HEK293 (cell line): ENCODE measurements around the gene CNTN4.

ENCODE experiments used
- CTCF ChIA-PET: fragments of 350-600 bp; formaldehyde crosslinking; extraction: SDS; loops from one replicate; lab custom pipeline; 2021; ENCODE audit warnings: antibody characterized with exemption; lab: Yijun Ruan, JAX
- POLR2A ChIA-PET: fragments of 300-600 bp; formaldehyde crosslinking; extraction: SDS; loops from one replicate; lab custom pipeline; 2020; ENCODE audit warnings: antibody characterized with exemption, inconsistent platforms; lab: Yijun Ruan, JAX
- H3K27ac ChIP-seq: fragments of 200-500 bp; sonication (Bioruptor generic); 2 replicates; pipeline ENCODE4 v1.5.1; 2014; ENCODE audit warnings: low read depth, low read length, control low read depth, inconsistent platforms; ENCODE audit errors: extremely low read depth
- H3K36me3 ChIP-seq, 2 experiments: fragments of 200-500 bp in 1 of 2; sonication (Bioruptor generic) in 1 of 2; 1 replicate in 1 of 2; 2 replicates in 1 of 2; pipeline ENCODE4 v1.5.1; 2014 to 2017; ENCODE audit warnings: inconsistent platforms in 2 of 2, low read length in 2 of 2; ENCODE audit not compliant: control insufficient read depth in 2 of 2, insufficient read depth in 1 of 2
- H3K4me1 ChIP-seq: fragments of 200-500 bp; sonication (Bioruptor generic); 2 replicates; pipeline ENCODE4 v1.5.1; 2014; ENCODE audit warnings: mild to moderate bottlenecking, low read length, inconsistent platforms; ENCODE audit not compliant: control insufficient read depth, insufficient read depth
- H3K4me3 ChIP-seq: 2 replicates; pipeline ENCODE4 v1.5.1; 2011; ENCODE audit warnings: low read depth, mild to moderate bottlenecking, control low read depth, low read length, moderate library complexity
- H3K9me3 ChIP-seq: fragments of 200-500 bp; sonication (Bioruptor generic); 2 replicates; pipeline ENCODE4 v1.5.1; 2014; ENCODE audit warnings: low read depth, low read length, inconsistent platforms; ENCODE audit not compliant: control insufficient read depth, insufficient read depth
- IKZF3 ChIP-seq: fragments of 450-650 bp; IDR thresholded peaks from 2 replicates; pipeline ENCODE4 v1.5.0; 2018; ENCODE audit warnings: missing biosample characterization, mild to moderate bottlenecking, missing genetic modification characterization, moderate library complexity
- KLF8 ChIP-seq: fragments of 450-650 bp; formaldehyde crosslinking; IDR thresholded peaks from 2 replicates; pipeline ENCODE4 v1.5.1; 2016; ENCODE audit warnings: missing biosample characterization, missing genetic modification characterization
- OSR2 ChIP-seq: fragments of 450-650 bp; formaldehyde crosslinking; IDR thresholded peaks from 2 replicates; pipeline ENCODE4 v1.5.1; 2016; ENCODE audit warnings: missing biosample characterization, missing genetic modification characterization
- RBAK ChIP-seq: fragments of 450-650 bp; formaldehyde crosslinking; IDR thresholded peaks from 2 replicates; pipeline ENCODE4 v1.5.1; 2016; ENCODE audit warnings: missing biosample characterization, missing genetic modification characterization
- SETDB1 ChIP-seq: IDR thresholded peaks from one replicate; pipeline ENCODE4 v1.6.1; 2017; ENCODE audit warnings: mild to moderate bottlenecking, low read length, moderate library complexity, mixed read lengths; ENCODE audit not compliant: insufficient read length
- TCF7L2 ChIP-seq: IDR thresholded peaks from 2 replicates; pipeline ENCODE4 v1.6.1; 2011; ENCODE audit warnings: low read depth, mild to moderate bottlenecking, inconsistent platforms, low read length, moderate library complexity, borderline replicate concordance
- ZBTB11 ChIP-seq: fragments of 450-650 bp; formaldehyde crosslinking; conservative IDR thresholded peaks from 2 replicates; pipeline ENCODE4 v1.5.1; 2016; ENCODE audit warnings: low read depth, missing biosample characterization, missing genetic modification characterization
- ZNF211 ChIP-seq: fragments of 450-650 bp; formaldehyde crosslinking; IDR thresholded peaks from 2 replicates; pipeline ENCODE4 v1.5.1; 2016; ENCODE audit warnings: low read depth, missing biosample characterization, missing genetic modification characterization
- ZNF23 ChIP-seq: fragments of 450-650 bp; formaldehyde crosslinking; IDR thresholded peaks from 2 replicates; pipeline ENCODE4 v1.5.1; 2016; ENCODE audit warnings: missing biosample characterization, missing genetic modification characterization, borderline replicate concordance
- ZNF530 ChIP-seq: fragments of 450-650 bp; formaldehyde crosslinking; IDR thresholded peaks from 2 replicates; pipeline ENCODE4 v1.5.1; 2016; ENCODE audit warnings: low read depth, missing biosample characterization, missing genetic modification characterization
- ZNF610 ChIP-seq: fragments of 450-650 bp; formaldehyde crosslinking; IDR thresholded peaks from 2 replicates; pipeline ENCODE4 v1.5.1; 2016; ENCODE audit warnings: missing biosample characterization, missing genetic modification characterization, borderline replicate concordance
- ZNF629 ChIP-seq: fragments of 450-650 bp; formaldehyde crosslinking; IDR thresholded peaks from 2 replicates; pipeline ENCODE4 v1.5.1; 2017; ENCODE audit warnings: missing biosample characterization, missing genetic modification characterization
- ZNF677 ChIP-seq: fragments of 450-650 bp; IDR thresholded peaks from 2 replicates; pipeline ENCODE4 v1.5.0; 2018; ENCODE audit warnings: missing biosample characterization, mild to moderate bottlenecking, missing genetic modification characterization, moderate library complexity
- ZNF768 ChIP-seq: fragments of 450-650 bp; formaldehyde crosslinking; IDR thresholded peaks from 2 replicates; pipeline ENCODE4 v1.5.1; 2018; ENCODE audit warnings: missing biosample characterization, mild to moderate bottlenecking, missing genetic modification characterization
- ZNF777 ChIP-seq: fragments of 450-650 bp; formaldehyde crosslinking; IDR thresholded peaks from 2 replicates; pipeline ENCODE4 v1.5.1; 2017; ENCODE audit warnings: missing biosample characterization, missing genetic modification characterization, borderline replicate concordance
- ZNF830 ChIP-seq: fragments of 450-650 bp; IDR thresholded peaks from 2 replicates; pipeline ENCODE4 v1.5.0; 2018; ENCODE audit warnings: missing biosample characterization, missing genetic modification characterization, low read depth, mild to moderate bottlenecking, moderate library complexity
- TF ChIP-seq, protein P1 (sequence below): fragments of 450-650 bp; formaldehyde crosslinking; IDR thresholded peaks from 2 replicates; pipeline ENCODE4 v1.5.1; 2016; ENCODE audit warnings: missing biosample characterization, missing genetic modification characterization
- TF ChIP-seq, protein P2 (sequence below): fragments of 450-650 bp; formaldehyde crosslinking; IDR thresholded peaks from 2 replicates; pipeline ENCODE4 v1.5.1; 2016; ENCODE audit warnings: missing biosample characterization, missing genetic modification characterization

The CNTN4 gene

GRCh38 chr3:2458816-2459215 lies 360.1 kb downstream of the CNTN4 start:
- H3K36me3 ChIP-seq, result no peaks in the 10 kb centered on the region
- ChIA-PET POLR2A (no interaction called here), CTCF (no interaction called here)
- TF ChIP-seq ZNF830 (tag by site-specific recombination) (no peak), KLF8 (tag by site-specific recombination) (no peak), TCF7L2 (no peak)
- TF ChIP-seq, protein P1, sequence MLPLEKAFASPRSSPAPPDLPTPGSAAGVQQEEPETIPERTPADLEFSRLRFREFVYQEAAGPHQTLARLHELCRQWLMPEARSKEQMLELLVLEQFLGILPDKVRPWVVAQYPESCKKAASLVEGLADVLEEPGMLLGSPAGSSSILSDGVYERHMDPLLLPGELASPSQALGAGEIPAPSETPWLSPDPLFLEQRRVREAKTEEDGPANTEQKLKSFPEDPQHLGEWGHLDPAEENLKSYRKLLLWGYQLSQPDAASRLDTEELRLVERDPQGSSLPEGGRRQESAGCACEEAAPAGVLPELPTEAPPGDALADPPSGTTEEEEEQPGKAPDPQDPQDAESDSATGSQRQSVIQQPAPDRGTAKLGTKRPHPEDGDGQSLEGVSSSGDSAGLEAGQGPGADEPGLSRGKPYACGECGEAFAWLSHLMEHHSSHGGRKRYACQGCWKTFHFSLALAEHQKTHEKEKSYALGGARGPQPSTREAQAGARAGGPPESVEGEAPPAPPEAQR, result no peak
- no peaks in the 10 kb centered on the region for H3K4me1 ChIP-seq
- no peak overlapping the region for H3K27ac ChIP-seq
- no peaks in the 10 kb centered on the region for H3K9me3 ChIP-seq
- H3K4me3 ChIP-seq, result no peak overlapping the region

DNA sequence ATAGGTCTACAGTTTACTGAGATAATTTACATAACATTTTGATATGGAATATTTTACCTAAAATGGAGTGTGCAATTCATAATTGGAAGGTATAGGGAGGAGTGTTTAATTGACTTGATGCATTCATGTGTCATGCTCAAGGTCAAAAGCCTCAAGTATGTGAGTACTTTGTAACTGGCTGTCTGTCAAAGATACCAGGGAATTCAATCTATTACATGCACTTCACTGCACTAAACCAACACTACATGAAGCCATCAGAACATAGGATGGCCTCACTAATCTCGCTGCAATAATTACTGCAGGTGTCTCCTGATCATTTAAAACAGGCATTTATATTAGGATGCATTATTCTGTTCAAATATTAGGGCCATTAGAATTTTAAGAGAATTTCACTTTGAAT lies 367.2 kb downstream of the CNTN4 start:
- TF ChIP-seq ZNF777 (no peak), ZNF23 (tag by site-specific recombination) (no peak), ZBTB11 (tag by site-specific recombination) (no peak), ZNF629 (tag by site-specific recombination) (no peak), RBAK (tag by site-specific recombination) (no peak), ZNF768 (no peak), ZNF677 (tag by site-specific recombination) (no peak), ZNF530 (tag by site-specific recombination) (no peak), SETDB1 (no peak), ZNF610 (tag by site-specific recombination) (no peak), IKZF3 (tag by site-specific recombination) (no peak), ZNF211 (tag by site-specific recombination) (no peak), OSR2 (tag by site-specific recombination) (no peak)
- TF ChIP-seq, protein P2, sequence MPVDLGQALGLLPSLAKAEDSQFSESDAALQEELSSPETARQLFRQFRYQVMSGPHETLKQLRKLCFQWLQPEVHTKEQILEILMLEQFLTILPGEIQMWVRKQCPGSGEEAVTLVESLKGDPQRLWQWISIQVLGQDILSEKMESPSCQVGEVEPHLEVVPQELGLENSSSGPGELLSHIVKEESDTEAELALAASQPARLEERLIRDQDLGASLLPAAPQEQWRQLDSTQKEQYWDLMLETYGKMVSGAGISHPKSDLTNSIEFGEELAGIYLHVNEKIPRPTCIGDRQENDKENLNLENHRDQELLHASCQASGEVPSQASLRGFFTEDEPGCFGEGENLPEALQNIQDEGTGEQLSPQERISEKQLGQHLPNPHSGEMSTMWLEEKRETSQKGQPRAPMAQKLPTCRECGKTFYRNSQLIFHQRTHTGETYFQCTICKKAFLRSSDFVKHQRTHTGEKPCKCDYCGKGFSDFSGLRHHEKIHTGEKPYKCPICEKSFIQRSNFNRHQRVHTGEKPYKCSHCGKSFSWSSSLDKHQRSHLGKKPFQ (tag by site-specific recombination), result no peak
- H3K4me1 ChIP-seq, result no peaks in the 10 kb centered on the region
- no peak overlapping the region for H3K27ac ChIP-seq
- no peak overlapping the region for H3K4me3 ChIP-seq
- H3K36me3 ChIP-seq, result no peaks in the 10 kb centered on the region
- POLR2A ChIA-PET, result no interaction called here
- no peaks in the 10 kb centered on the region for H3K9me3 ChIP-seq
- CTCF ChIA-PET, result no interaction called here
